DMS 273 treated with DMSO at 0.1 percent for 48 hours (cell line): ENCODE results near the gene AP1S2.
"Not testable (repeated sequence)": the region's sequence is repeated elsewhere in the genome, so short reads cannot be mapped to it uniquely, and the experiment has no call there.

Source experiments
- DNase-seq: peaks from one replicate; lab custom pipeline; 2025; lab: John Stamatoyannopoulos, UW

AP1S2 gene

GRCh38 chrX:15854080-15854655 lies 445 bp downstream of the AP1S2 start:
- DNase-seq = no peak

- no peak for DNase-seq
Observed at GRCh38 chrX:15853586-15854079, 980 bp downstream of the AP1S2 start.

DNA sequence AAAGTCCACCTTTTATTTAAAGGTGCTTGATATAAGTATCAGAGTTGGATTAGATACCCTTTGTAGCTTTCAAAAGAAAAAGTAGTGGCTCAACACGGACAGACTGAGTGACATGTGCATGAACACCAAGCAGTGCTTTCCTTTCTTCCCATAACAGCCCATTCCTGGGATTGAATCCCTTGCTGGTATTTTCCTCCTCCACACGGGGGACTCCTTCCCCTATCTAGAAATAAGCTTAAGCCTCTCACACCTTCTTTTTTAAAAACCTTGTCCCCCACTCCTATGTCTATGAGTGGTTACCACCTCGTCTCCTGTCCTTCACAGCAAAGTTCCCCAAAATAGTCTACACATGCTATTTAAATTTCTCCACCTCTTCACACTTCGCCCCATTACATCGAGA lies 5.1 kb downstream of the AP1S2 start:
- DNase-seq = no peak

GRCh38 chrX:15848576-15848975 lies 6.0 kb downstream of the AP1S2 start:
- no peak for DNase-seq

DNA sequence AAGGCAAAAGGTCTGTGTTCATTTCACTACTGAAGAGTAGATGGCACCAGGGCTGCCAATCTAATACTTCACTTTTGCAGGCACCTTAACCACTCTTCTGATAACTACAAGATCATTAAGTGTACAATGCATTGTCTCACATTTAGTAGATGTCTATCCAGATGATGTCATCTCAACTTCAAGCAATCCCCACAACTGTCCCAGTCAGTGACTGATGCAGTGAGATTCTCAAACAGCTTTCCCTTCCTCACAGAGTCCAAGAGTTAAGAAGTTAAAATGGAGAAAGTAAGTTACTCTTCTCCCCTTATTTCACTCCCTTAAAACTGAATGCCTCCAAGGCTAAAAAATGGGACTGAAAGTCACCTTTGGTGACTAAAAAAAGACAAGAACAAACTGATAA lies 10.7 kb downstream of the AP1S2 start:
- no peak for DNase-seq

DNA sequence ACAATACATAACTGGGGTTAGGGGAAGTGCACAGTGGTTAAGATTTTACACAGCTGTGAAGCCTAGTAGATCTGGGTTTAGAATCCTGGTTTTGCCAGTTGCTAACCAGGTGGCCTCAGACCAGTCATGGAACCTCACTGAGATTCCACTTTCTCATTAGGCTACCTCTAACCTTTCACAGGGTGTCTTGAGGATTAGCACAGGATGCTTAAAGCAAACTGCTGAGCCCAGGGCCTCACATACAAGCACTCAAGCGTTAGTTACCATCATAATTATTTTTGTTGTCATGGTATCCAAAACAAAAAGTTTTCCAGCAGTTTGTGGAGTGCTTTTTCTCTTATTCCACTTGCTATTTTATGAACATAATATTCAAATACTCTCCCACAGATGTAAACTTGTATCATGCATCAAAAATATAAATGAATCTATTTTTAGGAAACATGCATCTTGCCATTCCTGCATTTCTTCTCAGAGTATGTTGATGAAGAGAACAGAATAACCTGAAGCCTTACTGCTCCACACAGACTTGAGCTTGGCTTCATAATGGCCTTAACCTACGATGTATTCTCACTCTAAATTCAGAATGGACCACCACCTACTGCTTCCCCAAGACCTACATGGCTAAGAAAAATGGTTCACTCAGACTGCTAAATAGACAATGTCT lies 12.6 kb downstream of the AP1S2 start:
- DNase-seq = no peak

DNA sequence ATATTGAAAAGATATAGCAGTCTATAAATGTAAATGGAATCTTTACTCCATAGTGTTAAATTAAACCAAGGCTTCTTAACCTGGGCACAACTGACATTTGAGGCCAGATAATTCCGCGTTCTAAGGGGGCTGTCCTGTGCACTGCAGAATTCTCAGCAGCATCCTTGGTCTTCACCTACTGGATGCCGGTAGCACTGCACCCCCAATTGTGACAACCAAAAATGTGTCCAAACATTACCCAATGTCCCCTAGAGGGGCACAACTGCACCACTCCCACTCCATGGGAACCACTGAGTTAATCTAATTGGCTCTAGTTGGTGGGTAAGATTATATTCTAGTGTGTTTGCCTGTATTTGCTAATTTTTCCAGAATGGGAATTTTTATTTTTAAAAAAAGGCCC lies 16.6 kb downstream of the AP1S2 start:
- DNase-seq = no peak

DNA sequence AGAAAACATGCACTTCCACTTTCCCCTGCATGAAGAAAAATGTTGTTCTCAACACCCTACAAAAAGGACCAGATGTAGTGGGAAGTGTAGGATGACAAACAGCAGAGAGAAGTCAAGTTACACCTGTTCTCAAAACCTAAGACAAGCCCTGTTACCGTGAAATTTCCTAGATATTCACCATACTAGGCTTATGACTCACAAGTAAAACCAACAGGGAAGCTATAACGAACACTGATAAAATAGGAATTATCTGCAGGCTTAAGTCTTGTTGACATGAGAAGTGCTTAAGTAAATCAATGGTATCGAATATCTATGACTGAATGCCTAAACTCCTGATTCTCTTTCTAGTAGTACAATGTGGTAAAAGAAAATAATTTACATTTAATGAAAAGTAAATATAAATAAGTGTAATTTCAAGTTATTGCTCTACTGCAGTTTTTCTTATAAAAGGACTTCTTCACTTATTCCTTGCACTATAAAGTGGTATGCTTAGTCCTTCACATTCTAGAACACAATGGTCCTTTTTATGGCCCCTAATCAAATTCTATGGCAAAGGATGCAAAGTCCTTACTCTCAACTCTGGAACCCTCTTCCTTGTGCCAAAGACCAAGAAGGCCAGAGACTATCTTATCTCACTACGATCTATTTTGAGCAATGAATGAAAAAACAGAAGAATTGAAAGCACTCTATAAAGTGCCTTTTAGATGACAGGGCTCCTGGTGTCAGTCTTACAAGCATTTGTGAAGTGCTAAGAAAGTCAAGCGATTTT lies 19.6 kb downstream of the AP1S2 start:
- DNase-seq = no peak

GRCh38 chrX:15834053-15834452 lies 20.6 kb downstream of the AP1S2 start:
- DNase-seq = no peak

GRCh38 chrX:15831347-15831746 lies 23.3 kb downstream of the AP1S2 start:
- DNase-seq = not testable (repeated sequence)

DNA sequence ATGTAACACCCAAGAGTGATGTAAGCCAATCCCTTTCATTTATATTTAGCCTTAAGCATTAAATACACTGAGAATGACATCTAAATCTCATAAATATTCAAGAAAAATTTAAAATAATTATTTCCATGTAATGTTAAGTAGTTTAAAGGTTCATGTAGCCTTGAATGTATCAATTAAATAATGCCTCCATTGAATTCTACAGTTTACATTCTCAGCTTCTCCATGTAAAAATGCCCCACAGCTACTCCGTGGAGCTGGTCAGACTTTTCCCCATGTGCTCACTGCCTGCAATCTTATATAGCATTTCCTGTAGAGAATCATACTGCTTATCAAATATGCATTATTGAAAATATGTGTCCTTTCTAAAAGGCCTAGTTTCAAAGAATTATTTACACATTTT lies 25.4 kb downstream of the AP1S2 start:
- DNase-seq = no peak

GRCh38 chrX:15825936-15826335 lies 28.7 kb downstream of the AP1S2 start:
- DNase-seq = no peak

DNA sequence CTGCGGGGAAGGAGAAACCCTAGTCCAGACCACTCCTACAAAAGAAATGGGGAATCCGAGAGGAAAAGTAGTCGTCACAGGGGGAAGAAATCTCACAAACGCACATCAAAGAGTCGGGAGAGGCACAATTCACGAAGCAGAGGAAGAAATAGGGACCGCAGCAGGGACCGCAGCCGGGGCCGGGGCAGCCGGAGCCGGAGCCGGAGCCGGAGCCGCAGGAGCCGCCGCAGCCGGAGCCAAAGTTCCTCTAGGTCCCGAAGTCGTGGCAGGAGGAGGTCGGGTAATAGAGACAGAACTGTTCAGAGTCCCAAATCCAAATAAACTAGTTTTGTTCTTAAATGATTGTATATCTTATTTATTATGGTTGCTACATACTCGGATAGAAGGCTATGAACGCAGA lies 31.7 kb downstream of the AP1S2 start:
- no peak for DNase-seq

GRCh38 chrX:15820106-15821073 lies 34.2 kb downstream of the AP1S2 start:
- DNase-seq = no peak

GRCh38 chrX:15816886-15817285 lies 37.7 kb downstream of the AP1S2 start:
- no peak for DNase-seq

DNA sequence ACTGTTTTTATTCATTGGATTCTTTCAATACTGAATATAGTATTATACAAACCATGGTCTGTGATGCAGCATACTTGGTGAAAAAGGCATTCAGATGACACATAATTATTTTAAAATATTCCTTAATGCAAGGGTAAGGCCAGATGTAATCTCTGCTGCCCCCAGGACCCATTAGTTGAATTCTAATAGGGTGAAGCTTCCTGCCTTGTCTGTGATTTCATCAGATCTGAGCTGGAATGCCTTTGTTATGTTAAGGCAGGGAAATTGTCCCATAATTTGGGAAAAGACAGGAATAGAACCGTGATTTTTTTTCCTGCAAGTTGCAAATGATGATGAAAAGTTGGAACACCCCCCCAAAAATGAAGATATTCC lies 38.2 kb downstream of the AP1S2 start:
- no peak for DNase-seq

- DNase-seq = no peak
Observed at GRCh38 chrX:15815779-15816437, 38.7 kb downstream of the AP1S2 start.

GRCh38 chrX:15814771-15815365 lies 39.7 kb downstream of the AP1S2 start:
- no peak for DNase-seq

GRCh38 chrX:15813416-15813815 lies 41.2 kb downstream of the AP1S2 start:
- no peak for DNase-seq

GRCh38 chrX:15812192-15812938 lies 42.2 kb downstream of the AP1S2 start:
- DNase-seq = no peak
